NCI-H1930 (cell line): ENCODE measurements around the gene E2F6.

Experiments used
- DNase-seq, 2 experiments: peaks; one replicate each; lab custom pipeline; 2025; lab: John Stamatoyannopoulos, UW

E2F6 gene, protein sequence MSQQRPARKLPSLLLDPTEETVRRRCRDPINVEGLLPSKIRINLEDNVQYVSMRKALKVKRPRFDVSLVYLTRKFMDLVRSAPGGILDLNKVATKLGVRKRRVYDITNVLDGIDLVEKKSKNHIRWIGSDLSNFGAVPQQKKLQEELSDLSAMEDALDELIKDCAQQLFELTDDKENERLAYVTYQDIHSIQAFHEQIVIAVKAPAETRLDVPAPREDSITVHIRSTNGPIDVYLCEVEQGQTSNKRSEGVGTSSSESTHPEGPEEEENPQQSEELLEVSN

GRCh38 chr2:11465485-11466306, at the start of gene E2F6:
Gene E2F6 (minus strand): TSS chr2:11466161. CDS start chr2:11465879, 282 bp downstream.
- DNase-seq, result peak; percentile 86 to 93

GRCh38 chr2:11515490-11515981, 49.6 kb upstream of the E2F6 start:
- DNase-seq, result no peak

GRCh38 chr2:11514904-11515303, 48.9 kb upstream of the E2F6 start:
- DNase-seq, result no peak

- no peak for DNase-seq
Measured at GRCh38 chr2:11514081-11514730, 48.2 kb upstream of the E2F6 start.

DNA sequence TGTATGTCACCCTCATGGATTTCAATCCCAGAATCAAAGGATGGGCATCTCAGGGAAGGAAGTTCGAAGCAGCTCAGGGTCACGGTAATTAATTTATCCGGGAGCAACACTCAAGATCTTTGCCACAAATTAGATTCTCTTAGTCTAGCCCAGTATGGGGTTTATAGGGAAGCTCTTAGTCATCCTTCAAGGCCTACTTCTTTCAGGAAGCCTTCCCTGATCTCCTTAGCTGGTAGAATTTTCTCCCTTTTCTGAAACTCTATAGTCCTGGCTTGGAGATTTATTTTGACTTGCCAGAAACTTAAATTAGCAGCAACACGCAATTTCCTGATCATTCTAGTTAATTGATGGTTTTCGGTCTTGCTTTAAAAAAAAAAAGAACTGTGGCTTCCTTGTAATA, 47.4 kb upstream of the E2F6 start:
- no peak for DNase-seq

DNA sequence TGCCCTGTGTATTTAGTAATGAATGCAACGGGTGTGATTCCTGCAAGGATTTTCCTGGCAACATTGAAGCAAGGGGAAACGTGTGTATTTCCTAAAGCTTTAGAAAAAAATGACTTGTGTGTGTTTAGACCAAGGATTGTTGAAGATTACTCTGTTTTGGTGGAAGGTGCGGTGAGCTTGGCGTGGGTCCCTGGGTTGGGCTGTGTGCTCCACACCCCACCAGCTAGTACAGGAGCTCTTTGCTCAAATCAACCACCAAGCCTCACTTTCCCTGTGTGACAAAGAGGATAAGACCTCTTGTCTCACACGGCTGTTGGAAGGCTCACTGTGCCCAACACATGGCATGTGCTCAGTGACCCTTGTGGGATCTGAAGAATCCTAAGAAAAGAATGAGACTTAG, 46.5 kb upstream of the E2F6 start:
- no peak for DNase-seq

DNA sequence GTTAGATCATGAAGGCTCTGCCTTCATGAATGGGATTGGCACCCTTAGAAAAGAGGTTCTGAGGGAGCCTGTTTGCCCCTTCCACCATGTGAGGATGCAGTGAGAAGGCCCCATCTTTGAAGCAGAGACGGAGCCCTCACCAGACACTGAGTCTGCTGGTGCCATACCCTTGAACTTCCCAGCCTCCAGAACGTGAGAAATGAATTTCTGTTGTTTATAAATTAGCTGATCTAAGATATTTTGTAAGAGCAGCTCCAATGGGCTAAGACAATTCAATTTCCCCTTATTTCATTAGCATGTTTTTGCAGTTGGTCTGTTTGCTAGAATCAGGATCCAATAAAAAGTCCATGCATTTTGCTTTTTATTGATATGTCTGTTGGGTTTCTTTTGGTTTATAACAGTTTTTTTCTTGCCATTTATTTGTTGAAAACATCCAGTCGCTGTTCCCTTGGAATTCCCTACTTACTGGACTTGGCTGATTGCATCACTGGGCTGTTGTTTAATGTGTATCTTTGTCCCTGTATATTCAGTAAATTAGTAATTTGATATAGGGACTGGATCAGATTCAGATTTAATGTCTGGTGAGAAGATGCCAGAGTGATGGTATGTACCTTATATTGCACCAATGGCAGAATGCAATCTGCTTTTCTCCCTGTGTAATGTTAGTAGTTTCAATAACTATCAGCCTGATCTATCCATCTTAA, 43.8 kb upstream of the E2F6 start:
- DNase-seq, result no peak

- no peak for DNase-seq
Measured at GRCh38 chr2:11508279-11508678, 42.3 kb upstream of the E2F6 start.

DNA sequence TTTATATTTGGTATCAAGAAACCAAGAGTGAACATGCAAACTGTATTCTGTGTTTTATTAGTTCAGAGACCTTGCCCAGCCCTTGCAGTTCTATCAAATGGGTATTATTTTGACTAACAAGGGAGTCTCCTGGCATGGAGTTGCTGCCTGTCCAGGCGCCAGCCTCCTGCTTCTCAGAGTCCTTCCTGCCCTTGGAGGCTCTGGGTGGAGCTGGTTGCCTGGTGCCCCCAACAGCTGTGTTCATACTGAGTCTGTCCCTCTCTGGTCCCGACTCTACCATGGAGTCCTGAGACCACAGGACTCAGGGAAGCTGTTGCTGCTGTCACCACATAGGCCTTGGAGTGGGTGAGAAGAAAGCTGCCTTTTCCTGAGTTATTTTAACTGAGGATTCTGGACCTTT, 41.6 kb upstream of the E2F6 start:
- DNase-seq, result no peak

DNA sequence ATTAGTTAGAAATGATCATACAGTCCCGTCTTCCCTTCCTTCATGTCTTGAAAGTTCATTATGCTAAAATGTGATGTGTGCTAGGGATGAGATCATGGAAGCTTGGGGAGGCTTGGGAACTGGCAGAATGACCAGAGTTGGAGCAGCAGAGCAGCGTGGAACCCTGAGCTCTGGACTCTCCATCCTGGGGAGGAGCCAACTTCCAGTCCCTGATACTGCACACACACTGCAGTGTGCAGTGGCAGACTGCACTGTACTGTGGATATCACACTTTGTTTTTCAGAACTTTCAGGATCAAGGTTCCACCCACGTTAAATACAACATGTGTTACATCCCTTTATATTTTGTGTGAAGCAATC, 40.6 kb upstream of the E2F6 start:
- no peak for DNase-seq

GRCh38 chr2:11505652-11506610, 40.0 kb upstream of the E2F6 start:
- DNase-seq, result no peak

- DNase-seq, result no peak
Measured at GRCh38 chr2:11503354-11503927, 37.5 kb upstream of the E2F6 start.

DNA sequence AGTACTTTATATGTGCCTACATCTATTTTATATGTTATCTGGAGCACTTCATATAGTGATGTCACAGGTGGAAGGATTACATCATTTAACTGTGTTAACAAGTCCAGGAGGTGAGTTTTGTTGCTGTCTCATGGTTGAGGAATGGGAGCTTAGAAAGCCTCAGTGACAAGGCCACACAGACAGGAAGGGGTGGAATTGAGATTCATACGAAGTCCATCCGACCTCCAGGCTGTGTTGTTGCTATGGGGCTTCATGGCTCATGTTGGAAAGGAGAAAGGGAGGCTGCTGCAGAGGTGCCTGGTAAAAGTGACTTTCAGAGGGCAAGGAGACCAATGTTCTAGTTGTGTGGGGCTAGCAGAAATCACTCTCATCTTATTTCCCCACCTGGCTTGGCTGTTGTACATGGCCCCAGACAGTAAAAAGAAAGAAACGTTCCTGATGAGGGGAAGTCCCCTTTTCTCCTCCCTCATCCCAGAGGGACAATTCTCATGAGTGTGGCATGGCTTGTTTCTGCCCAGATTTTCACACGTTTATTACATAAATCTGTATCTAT, 36.9 kb upstream of the E2F6 start:
- no peak for DNase-seq

GRCh38 chr2:11500702-11501303, 34.8 kb upstream of the E2F6 start:
- DNase-seq, result no peak

DNA sequence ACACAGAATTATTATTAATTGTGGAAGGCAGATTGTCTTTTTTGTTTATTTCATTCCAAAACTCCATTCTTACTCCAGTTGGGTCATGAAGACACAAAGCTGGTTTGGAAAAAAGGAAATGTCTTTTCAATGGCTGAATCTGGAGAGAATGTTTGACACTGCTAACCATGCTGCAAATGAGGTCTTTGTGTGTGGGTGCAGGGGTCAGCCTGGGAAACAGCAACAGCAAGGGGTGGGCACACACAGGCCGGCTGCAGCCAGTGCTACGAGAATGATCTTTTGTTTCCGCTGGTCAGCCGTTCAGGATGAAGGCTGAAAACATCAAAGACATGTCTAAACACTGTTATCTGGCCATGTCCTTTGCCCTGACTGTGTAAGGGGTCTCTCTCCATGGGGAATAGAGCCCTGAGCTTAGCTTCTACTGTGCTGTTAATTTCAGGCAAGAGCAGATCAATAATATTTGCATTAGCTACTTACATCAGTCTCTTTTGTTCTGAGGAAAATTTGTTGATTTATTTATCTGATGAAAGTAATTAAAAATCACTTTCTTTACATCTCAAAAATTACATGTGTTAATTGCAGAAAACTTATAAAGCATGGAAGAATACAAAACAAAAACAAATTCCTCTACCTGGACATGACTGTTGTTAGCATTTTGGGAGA, 33.3 kb upstream of the E2F6 start:
- no peak for DNase-seq

DNA sequence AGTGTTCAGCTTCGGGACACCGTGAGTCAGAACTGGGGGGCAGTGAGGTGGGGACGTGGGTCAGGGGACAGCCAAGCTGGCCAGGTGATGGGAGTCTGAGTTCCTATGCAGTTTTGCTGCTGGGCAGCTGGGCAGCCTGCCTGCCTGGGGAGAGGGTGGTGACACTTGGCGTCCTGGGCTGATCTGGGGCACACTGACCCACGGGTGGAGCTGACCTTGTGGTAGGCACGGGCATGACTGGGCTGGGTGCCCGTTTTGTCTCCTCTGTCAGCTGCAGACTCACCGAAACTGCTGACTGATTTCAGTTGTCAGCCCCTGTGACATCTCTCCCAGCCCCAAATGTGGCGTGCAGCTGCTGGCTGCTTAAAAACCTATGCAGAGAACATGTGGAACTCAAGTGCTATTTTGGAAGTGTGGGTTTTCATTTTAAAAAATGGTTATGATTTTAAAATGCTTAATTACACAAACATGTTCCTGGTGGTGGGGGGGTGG, 32.6 kb upstream of the E2F6 start:
- DNase-seq, result no peak

DNA sequence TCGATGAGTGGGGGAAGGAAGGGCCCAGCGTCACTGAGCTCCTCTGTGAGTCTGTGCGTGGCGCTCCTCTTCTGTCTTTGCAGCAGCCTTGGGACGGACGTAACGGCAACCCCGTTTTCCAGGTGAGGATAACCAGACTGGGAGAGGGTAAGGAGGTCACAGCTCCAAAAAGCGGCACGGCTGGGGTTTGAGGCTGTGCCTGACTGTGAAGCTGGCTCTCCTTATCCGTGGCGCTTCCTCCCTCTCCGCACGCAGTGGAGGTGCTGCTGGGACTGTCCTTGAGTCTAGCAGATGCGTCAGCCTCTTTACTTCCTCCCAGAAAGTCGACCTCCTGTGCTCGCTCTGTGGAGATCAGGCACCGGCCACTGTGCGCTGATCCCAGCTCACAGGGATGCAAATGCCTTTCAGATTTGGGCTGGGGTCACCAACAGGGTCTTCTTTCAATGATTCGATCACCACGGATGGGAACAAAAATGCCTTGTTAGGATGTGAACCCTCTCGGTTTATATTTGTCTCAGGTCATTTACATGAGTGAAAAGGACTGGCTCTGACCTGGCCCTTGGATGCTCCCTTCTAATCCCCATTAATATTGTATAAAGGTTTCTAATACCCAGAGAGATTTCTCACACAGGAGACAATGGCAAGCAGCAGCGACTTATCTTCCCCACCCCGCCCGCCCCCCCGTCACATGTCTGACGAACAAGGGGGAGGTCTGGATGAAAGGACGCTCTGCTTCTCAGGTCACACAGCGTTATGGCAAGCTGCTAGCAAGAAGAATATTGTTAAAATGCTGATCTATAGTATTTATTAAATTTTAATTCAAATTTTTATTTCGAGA, 30.1 kb upstream of the E2F6 start:
- DNase-seq, result no peak

- no peak for DNase-seq
Measured at GRCh38 chr2:11494310-11494709, 28.3 kb upstream of the E2F6 start.
